ENCODE results near the gene PLEKHA5.

- TF ChIP-seq POLR2A (IDR thresholded peaks at IDR 0.05) (no peak), CTCF (IDR thresholded peaks at IDR 0.05) (no peak)
Observed at GRCh38 chr12:19158923-19159322, 29.4 kb downstream of the PLEKHA5 start.

All from Peyer's patch (tissue), 4 donors.